ENCODE results near the gene F7.

- TF ChIP-seq ZNF391 (tag by site-specific recombination; IDR thresholded peaks at IDR 0.05; ENCODE audit: borderline replicate concordance, low read depth), result no peak
- no peak for TF ChIP-seq KLF17 (tag by site-specific recombination; IDR thresholded peaks at IDR 0.05)
- TF ChIP-seq BCL11A (tag by site-specific recombination; IDR thresholded peaks at IDR 0.05; ENCODE audit: low read depth), result no peak
- TF ChIP-seq CTCF (tag by site-specific recombination; IDR thresholded peaks at IDR 0.05), result no peak
- no peak for TF ChIP-seq ZNF19 (tag by site-specific recombination; IDR thresholded peaks at IDR 0.05; ENCODE audit: low read depth)
- no peak for TF ChIP-seq KLF7 (tag by site-specific recombination; IDR thresholded peaks at IDR 0.05; ENCODE audit: borderline replicate concordance)
These were observed 10.2 kb upstream of the F7 start for GRCh38 chr13:113095146-113096051.

Measured in HEK293 (cell line).